MM.1S (cell line): ENCODE results near the gene ZKSCAN3.
"Not testable (repeated sequence)": the region's sequence is repeated elsewhere in the genome, so short reads cannot be mapped to it uniquely, and the experiment has no call there.

ENCODE experiments used
- CTCF ChIP-seq: fragments of 300-600 bp; sonication (generic); IDR thresholded peaks from 2 replicates; pipeline ENCODE4 v1.5.1; 2016; ENCODE audit warnings: antibody characterized with exemption, low read length, mixed read lengths
- EZH2 ChIP-seq: fragments of 300-600 bp; sonication (generic); optimal IDR thresholded peaks from 2 replicates; pipeline ENCODE3; 2017; ENCODE audit warnings: low read depth, mild to moderate bottlenecking, antibody characterized with exemption, low read length, mixed read lengths
- EZH2phosphoT487 ChIP-seq: fragments of 300-600 bp; sonication (generic); IDR thresholded peaks from 2 replicates; pipeline ENCODE4 v1.6.1; 2018; ENCODE audit warnings: antibody characterized with exemption, low read length

- not testable (repeated sequence) for TF ChIP-seq EZH2, CTCF, EZH2phosphoT487
These were observed 15.8 kb downstream of the ZKSCAN3 start for GRCh38 chr6:28365590-28365989.
